HG03108 (cell line): ENCODE data around the gene POLR1A.
"Not testable (repeated sequence)": the region's sequence is repeated elsewhere in the genome, so short reads cannot be mapped to it uniquely, and the experiment has no call there.

ENCODE experiments used
- ATAC-seq: cut with Tn5 transposase; IDR thresholded peaks from one replicate; pipeline ENCODE4 v1.9.1; 2021; ENCODE audit warnings: moderate library complexity; ENCODE audit not compliant: unreplicated experiment

POLR1A gene

DNA sequence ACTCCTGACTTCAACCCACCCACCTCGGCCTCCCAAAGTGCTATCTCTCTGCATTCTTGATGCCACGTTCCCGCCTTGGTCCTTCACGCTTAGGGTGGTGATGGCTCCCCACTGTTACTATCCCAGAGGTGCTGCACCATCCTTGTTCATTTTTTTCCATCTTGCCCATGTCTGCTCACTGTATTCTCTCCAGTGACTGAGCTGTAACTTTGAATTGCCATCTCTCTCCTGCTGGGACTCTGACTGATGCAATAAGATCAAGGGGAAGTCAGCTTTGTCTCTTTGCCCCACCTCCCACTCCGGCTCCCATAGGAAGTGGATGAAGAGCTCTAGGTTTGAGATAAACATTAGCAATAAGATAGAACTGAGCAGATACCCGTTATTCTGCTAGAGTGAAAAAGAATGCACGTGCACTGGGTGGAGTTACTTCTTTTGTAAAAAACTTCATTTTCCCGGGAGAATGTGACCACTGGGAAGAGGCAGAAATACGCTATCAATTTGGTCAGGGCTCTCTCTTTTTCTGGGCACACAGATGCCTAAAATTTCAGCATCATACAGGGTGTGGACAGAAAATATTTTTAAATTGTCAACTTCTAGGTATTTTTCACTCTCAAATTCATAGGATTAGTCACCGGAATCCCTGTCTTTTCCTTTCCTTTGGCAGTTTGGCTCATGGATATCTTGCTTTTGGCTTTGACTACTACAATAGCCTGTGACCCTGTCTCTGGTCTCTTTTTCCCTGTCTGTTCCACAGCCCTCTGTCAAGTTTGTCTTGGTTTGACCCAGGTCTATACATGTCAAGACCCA lies 105.4 kb downstream of the POLR1A start:
- no peak for ATAC-seq

DNA sequence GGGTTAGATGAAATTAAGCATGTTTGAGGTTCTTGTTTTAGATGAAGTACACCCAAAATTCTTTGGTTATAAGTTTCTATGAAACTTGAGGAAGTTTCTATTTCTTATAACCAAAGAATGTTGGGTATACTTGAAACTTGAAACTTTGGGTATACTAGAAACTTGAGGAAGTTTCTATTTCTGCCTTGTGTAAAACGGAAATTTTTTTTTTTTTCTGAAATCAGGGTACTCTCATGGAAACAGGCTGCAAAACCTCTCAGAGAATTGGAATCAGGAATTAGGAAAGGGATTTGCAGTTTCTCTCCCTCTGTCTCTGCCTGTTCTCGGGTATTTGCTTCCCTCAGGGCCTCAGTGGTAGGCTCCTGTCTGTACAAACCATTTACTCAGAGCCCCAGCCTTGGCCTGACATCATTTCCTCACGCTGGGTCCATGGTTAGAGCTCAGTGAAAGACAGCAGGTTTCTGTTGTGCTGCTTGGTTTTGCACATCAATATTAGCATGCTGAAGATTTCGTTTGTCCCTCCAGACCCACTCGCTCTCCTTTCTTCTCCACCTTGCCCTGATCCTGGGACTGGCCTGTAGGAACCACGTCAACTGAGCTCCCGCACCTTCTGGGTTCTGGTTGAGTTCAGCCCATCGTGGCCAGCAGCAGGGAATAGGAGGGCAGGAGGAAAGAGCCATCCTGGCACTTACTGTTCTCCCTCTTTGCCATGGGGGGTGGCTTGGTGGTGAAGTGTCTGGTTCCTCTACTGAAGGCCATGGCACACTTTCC lies 106.4 kb downstream of the POLR1A start:
- peak; percentile 76 for ATAC-seq

DNA sequence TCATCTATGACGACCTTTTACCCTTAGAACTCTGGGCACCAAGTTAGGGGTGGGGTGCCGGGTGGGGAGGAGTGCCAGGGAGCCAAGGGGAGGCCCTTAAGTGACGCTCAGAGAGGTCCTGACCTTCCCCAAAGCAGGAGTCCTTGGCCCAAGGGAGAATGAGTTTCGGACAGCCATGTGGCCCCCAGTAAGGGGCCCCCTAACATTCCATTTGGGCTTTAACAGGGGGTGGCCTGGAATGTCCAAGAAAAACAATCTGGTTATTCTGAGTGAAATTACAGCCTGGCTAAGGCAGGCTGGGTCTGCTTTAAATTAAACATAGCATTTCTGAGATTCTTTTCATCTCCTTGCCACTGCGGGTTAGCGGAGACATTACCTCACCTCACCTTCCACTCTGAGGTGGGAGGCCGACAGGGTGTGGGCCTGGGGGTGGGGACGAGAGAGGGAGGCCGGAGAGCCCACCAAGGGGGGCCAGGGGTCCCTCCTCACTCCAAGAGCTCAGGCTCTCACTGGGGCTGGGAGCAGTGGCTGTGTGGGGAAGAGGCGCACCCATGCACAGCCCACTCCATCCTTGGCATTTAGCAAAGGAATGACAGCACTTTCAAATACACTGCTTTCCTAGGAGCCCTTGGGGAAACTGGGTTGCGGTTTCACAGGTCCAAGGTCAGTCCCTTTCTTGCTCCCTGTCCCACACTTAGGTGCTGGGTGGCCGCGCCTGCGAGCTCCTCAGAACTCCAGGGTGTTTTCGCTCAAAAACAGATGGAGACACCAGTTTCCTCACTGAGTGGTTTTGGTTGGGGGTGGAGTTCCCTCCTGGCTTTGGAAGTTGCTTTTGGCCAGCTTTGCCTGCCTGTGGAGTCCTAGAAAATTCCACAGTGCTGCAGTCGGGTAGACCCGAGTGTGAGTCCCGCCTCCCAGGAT lies 107.4 kb downstream of the POLR1A start:
- ATAC-seq, result no peak

DNA sequence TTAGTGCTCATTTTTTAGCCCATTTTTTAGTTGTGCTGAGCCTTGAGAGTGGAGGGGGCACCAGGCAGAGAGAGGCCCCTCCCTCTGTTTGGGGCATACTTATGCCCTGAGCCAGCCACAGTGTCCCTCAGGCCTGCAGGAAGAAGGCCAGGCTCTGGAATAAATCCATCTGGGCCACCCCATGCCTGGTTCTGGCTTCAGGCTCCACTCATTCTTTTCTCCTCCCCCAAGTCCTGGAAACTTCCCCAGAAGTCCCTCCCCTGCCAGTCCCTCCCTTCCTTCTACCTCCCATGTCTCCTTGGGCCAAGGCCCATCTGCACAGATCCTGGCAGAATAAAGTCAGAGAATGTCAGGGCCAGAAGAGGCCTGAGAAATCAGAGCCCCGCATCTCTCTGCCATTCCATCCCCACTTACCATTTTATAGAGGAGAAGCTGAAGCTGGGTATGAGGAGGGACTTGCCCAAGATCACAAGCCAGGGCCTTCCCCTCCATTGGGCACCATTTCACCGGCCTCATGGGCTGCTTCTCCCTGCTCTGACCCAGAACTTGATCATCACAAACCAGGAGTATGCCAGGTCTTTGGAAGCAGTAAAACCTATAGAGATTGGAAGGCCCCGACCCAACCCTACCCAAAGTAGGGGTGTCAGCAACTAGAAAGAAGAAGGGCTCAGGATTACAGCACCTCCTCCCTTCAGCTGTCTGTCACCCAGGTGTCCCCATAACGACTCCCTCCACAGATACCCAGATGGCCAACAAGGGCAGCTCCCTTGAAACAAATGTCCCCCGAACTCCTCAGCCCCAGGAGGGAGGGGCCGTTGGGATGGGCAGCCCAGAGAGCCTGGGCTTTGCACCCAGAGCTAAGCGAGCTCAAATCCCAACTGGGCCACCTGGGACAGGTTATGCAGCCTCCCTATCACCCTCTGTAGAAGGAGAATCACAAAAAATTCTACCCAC lies 108.4 kb downstream of the POLR1A start:
- no peak for ATAC-seq

DNA sequence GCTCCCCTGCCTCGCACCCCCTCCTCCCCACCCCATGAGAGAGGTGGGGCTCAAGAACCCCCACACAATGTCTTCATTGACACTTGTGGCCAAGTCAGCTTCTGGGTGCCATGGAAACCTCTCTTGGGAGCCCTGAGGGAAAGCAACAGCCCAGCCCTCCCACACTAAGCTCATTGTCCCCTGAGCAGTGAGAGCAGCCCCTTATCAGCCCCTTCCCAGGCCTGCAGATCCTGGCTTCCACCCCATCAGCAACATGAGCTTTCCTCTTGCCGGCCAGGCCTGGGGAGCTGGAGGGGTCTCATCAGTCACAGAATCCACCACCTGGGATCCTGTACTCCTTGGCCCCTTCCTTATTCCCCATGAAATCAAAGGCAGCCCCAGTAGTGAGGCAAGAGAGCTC lies 109.1 kb downstream of the POLR1A start:
- no peak for ATAC-seq

DNA sequence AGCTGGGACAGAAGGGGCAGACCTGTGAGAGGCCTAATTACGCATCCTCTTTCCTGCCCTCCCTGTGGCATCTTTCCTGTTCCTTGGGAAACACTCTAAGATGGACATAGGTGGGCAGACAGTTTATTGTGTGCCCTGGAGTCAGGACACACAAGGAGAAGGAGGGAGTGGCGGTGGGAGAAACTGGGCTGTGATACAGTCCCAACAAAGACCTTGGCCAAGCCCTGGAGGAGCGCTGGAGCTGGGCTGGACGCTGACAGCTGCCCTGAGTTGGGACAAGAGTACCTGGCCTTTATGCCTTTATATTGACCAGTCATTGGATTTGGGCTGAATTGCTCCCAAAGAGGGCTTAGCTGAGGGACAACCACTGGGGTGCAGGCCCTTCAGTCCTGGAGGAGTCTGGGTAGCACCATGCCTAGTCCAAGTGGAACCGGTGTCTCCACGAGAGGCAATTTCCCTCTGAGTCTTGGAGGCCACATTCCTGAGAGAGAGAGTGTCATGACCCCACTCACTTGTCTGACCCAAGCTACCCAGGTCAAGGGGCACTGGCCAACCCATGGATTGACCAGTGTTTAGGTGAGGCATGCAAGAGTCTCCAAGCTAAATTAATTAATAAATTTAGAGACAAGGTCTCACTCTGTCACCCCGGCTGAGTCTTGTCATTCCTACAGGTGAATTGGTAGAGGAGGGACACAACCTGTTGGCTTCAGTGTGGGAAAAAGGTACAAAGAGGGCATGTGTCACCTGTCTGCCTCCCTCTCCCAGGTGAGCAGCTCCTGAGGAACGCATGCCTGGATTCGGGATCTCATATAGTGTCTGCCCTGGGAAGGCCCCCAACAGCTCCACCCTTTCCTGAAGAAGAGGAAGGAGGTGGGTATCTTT lies 109.8 kb downstream of the POLR1A start:
- no peak for ATAC-seq

DNA sequence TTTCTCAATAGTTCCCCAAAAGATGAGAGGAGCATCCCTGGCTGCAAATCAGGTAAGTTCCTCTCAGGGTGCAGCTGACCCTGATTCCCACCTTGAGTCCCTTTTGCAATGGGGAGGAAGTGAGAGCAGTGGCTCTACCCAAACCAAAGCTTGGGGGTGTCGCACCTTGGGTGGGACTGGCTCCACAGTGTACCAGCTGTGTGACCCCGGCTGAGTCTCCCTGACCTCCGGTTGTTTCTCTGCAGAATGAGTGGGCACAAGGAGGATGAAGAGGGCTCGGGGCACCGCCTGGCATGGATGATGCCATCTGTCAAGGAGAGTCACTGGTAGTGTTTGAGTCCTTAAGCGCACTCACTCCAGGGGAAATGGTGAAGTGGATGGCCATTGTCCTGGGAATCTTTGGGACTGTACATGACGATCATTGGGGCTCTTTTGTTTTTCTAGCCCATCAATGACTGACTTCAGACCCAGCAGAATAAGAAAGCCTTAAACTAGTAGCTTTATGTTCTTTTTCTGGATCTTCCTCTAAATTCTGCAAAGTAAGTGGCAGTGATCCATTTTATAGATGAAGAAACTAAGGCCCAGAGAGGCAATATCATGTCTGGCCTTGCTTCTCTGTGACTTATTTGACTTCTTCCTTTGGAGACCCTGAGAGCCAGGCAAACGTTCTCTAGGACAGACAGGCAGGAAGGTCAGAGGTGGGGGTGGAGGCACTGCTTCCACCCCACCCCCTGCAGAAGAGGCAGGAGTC lies 110.6 kb downstream of the POLR1A start:
- no peak for ATAC-seq

DNA sequence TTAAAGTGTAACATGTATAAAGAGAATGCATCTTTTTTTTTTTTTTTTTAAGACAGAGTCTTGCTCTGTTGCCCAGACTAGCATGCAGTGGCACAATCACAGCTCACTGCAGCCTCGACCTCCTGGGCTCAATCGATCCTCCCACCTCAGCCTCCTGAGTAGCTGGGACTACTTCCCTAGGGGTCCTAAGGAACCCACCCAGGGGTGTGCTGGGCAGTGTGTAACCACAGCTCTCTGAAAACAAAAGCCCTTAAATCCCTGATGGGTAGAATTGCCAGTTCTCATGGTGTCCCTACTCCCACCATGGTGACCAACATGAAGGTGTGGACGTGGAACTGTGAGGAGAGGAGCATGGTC lies 111.3 kb downstream of the POLR1A start:
- peak; percentile 0 for ATAC-seq

DNA sequence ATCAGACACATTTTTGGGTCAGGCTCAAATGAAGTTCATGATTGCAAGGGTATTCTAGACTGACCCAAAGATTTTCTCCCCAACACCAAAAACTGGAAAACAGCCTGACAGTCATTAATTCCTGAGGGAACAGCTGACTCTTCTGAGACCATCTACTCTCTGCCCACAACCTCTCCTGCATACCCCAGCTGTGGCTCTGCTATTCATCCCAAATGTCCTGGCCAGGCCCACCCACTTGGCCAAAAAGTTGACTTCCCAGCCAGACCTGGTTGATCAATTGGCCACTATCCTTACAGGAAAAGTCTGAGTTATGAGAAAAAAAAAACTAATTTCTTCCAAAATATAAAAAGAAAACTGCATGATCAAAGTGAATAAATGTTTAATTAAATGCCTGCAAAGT lies 113.1 kb downstream of the POLR1A start:
- no peak for ATAC-seq

DNA sequence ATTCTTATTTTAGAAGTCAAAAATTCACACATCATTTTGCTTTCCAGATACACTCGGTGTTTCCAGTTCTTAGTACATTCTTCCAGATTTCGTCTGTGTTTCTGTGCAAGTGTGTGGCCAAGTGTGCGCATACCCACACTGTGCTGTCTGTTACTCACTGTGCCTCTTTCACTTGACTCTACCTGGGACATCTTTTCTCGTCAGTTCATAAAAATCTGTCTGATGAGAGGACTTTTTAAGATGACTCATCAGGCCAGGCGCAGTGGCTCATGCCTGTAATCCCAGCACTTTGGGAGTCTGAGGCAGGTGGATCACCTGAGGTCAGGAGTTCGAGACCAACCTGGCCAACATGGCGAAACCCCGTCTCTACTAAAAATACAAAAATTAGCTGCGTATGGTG lies 113.6 kb downstream of the POLR1A start:
- not testable (repeated sequence) for ATAC-seq

DNA sequence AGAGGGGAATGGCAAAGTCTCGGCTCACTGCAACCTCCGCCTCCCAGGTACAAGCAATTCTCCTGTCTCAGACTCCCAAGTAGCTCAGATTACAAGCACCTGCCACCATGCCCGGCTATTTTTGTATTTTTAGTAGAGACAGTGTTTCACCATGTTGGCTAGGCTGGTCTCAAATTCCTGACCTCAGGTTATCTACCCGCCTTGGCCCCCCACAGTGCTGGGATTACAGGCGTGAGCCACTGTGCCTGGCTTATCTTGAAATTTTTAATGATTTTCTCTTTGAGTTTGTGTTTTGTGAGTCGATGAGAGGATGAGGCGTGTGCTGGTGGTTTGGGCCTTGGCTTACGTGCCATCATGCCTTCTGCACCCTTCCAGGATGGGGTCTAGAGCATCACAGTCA lies 115.6 kb downstream of the POLR1A start:
- ATAC-seq, result no peak

DNA sequence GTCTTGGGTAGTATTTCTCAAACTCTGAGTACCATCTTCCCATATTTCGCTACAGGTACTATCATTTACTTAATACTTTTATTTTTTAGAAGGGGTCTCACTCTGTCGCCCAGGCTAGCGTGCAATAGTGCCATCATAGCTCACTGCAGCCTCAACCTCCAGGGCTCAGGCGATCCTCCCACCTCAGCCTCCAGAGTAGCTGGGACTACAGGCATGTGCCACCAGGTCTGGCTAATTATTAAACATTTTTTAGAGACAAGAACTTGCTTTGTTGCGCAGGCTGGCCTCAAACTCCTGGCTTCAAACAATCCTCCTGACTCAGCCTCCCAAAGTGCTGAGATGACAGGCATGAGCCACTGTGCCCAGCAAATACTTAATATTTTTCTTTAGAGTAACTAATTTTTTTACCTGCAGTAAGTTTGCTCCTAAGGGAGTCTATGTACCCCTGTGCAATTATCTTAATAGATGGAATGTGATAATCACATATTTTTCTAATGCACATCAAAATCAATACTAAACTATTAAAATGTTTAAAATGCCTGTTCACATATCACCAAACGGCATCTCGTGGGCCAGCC lies 116.3 kb downstream of the POLR1A start:
- ATAC-seq, result no peak

DNA sequence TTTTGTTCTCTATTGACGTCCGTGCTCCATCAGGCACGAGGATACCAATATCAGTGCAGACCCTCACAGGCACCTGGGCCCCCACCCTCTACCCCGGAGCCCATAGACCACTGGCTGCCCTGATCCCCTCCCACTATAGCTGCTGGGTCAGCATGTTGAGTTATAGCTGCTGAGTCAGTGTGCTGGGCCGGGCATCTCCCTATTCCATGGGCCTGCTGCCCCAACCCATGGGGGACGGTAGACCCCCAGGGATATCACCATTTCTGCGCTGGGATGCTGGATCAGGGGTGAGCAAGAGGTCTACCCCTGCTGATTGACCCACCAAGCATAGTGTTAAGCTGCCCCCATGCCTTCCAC lies 116.8 kb downstream of the POLR1A start:
- no peak for ATAC-seq

DNA sequence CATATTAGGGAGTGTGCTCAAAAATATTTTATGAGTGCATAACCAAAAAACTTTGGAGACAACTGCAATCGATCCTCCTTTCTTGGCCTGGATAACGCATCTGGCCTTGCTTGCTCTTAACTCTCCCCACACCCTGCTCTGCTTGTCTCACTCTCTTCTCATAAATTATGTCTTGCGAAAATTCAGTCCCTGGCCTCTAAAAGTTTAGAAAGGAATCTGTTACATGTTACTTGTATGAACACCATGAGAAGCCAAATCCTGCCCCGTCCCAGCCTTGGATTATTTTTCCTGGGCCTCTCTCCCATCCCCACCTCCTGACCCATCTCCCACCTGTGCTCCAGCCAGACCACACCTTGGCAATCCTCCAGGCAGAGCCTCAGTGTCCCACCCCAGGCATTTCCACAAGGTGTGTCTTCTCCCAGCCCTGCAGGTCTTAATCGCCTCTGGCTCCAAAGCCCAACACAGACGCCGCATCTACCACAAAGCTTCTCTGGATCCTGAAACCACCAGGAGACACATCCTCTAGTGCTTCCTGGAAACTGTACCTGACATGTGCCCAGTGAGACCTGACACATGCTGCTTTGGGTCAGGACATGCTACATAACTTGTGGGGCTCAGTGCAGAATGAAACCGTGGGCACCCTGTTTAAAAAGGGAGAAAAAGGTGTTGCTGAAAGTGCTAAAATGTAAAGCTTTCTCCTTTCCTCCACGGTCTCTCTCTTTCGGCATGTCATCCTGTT lies 117.3 kb downstream of the POLR1A start:
- ATAC-seq, result no peak

DNA sequence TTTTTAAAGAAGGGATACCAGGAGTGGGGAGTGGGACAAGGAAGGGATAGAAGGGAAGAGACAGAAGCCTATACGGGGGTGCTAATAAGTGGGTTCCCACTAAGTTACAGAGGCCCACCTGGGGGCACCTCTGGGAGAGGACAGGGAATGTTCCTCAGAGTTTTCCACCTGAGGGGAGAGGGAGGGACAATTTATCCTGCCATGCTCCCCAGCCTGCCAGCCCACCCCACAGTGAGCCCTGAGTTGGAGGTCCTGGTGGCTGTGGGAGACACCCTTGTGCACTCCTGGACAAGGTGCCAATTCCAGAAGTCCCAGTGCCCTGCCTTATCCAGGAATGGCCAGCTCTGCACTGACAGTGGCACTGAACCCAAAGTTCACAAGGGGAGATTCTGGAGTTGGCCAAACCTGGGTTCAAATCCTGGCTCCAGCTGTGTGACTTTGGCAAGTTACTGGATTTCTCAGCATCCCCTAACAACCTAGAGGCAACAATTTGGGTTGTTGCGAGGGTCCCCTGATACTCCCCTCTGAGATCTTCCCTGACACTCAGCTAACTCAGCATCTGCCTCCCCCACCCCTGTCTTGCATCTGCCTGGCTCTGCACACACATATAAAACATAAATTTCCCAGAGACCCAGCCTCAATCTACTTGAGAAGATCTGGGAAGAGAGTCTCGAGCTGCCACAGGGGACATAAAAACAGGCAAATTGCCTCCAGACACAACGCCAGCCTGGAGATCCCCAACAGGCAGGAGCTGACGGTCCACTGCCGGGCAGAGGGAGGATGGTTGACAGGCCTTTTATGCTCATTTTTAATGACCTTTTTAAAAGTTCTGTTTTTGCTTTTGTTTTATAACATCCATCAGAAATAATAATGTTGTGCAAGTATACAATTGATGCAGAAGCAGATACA lies 118.2 kb downstream of the POLR1A start:
- ATAC-seq, result no peak

DNA sequence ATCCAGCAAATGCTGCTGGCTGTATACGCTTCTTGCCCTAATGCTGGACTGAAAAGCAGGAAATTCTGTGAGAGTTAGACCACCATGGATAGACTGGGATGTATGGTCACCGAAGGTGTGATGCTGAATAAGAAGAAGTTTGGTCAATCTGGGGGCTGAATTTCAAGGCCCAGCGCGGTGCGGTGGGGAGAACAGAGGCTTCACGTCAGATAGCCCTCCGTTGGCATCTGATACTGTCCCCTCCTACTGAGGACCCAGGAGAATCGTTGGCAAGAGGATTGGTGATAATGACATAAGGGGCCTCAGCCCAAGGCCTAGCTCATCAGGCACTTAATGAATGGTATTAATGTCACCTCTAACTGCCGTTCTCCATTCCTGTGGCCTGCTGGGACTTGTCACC lies 119.6 kb downstream of the POLR1A start:
- ATAC-seq, result no peak

DNA sequence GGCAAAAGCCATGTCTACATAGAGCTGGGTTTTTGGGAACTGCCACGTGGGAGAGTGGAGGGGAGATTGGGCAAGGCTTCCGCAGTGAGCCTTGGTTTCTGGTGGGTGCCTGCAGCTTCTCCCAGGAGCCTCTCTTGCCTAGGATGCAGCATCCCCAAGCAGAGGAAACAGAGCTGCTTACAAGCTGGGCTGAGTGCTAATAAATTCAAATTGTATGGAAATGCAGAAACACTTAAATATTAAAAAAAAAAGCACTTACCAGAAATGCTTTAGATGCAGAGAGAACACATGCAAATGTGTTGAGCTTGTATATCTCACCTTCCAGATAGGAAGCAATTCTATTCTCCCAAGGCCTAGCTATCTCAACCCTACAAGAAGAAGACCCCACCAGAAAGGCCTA lies 120.9 kb downstream of the POLR1A start:
- ATAC-seq, result no peak
